Natural killer cell (primary cell): ENCODE results near the gene OR6C2. TPM values are rescaled to one million over a fixed set of nuclear protein-coding genes. Genes with fewer than 3 reads are reported as not detected.
"Not testable (repeated sequence)": the region's sequence is repeated elsewhere in the genome, so short reads cannot be mapped to it uniquely, and the experiment has no call there.

ENCODE experiments used
- ATAC-seq, 3 donors: fragments of 150-1000 bp in 2 of 3; fragments of 200-7000 bp in 1 of 3; cut with Tn5 transposase; 1 replicate in 1 of 3; 2 replicates in 2 of 3; pipeline ENCODE4 v1.10.0; 2021; ENCODE audit warnings: mild to moderate bottlenecking in 2 of 3, moderate library complexity in 2 of 3
- DNase-seq, 2 donors: peaks; one replicate each; pipeline versions ENCODE4 v3.0.0 to v3.0.0-alpha.2; 2013 to 2021; ENCODE audit warnings: mixed read lengths in 1 of 2
- H3K27ac ChIP-seq: one replicate; pipeline ENCODE4 v1.5.1; 2013; ENCODE audit warnings: mild to moderate bottlenecking, low read length
- H3K27me3 ChIP-seq: one replicate; pipeline ENCODE4 v1.6.1; 2013; ENCODE audit warnings: low read length; ENCODE audit not compliant: control insufficient read depth, insufficient read depth
- H3K36me3 ChIP-seq: one replicate; pipeline ENCODE4 v1.6.1; 2013; ENCODE audit warnings: low read length; ENCODE audit not compliant: control insufficient read depth, insufficient read depth
- H3K4me1 ChIP-seq: one replicate; pipeline ENCODE4 v1.6.1; 2013; ENCODE audit warnings: low read length; ENCODE audit not compliant: control insufficient read depth, insufficient read depth
- H3K4me3 ChIP-seq: one replicate; pipeline ENCODE4 v1.5.1; 2013; ENCODE audit warnings: low read length
- H3K9me3 ChIP-seq: one replicate; pipeline ENCODE4 v1.6.1; 2013; ENCODE audit warnings: low read length; ENCODE audit not compliant: control insufficient read depth, insufficient read depth
- H3K27ac Mint-ChIP-seq, 2 donors: one replicate each; pipeline ENCODE4 v1.8.0; 2022; ENCODE audit warnings: mild to moderate bottlenecking in 2 of 2, mixed read lengths in 2 of 2, moderate library complexity in 1 of 2
- H3K27me3 Mint-ChIP-seq, 2 donors: one replicate each; pipeline ENCODE4 v1.8.0; 2022; ENCODE audit warnings: low read depth in 2 of 2, mixed read lengths in 2 of 2
- H3K36me3 Mint-ChIP-seq: one replicate; pipeline ENCODE4 v1.8.0; 2022; ENCODE audit warnings: mixed read lengths
- H3K4me1 Mint-ChIP-seq, 2 donors: one replicate each; pipeline ENCODE4 v1.8.0; 2022; ENCODE audit warnings: mixed read lengths in 2 of 2
- H3K4me3 Mint-ChIP-seq: one replicate; pipeline ENCODE4 v1.8.0; 2022; ENCODE audit warnings: mild to moderate bottlenecking, moderate library complexity, mixed read lengths
- H3K9me3 Mint-ChIP-seq, 2 donors: one replicate each; pipeline ENCODE4 v1.8.0; 2022; ENCODE audit warnings: mixed read lengths in 2 of 2
- CTCF ChIP-seq: fragments of 200-600 bp; IDR thresholded peaks from one replicate; pipeline ENCODE4 v1.8.0; 2022; ENCODE audit warnings: antibody characterized with exemption
- WGBS: methylation state at CpG from one replicate; pipeline ENCODE4 v1.1.7; 2013; ENCODE audit warnings: missing lambda C conversion rate; ENCODE audit not compliant: insufficient coverage; 5-methylcytosine and 5-hydroxymethylcytosine counted together
- intact Hi-C: fragments of 100-400 bp; cut with micrococcal nuclease; formaldehyde crosslinking; loops from one replicate; pipeline ENCODE4 v1.14.2; 2022
- total RNA-seq, 4 donors: library from RNA; stranded (reverse); fragments of 120-200 nt in 1 of 4; gene quantifications; one replicate each; pipeline versions ENCODE4 v1.2.3 to v1.2.4, GENCODE V29; 2013 to 2022

The OR6C2 gene
- total RNA-seq, 3 donors from 2014 or later (not counting 1 experiment from before 2014, with no cell fraction given) = not detected

- H3K4me3 Mint-ChIP-seq, H3K36me3 ChIP-seq, H3K4me1 ChIP-seq, H3K36me3 Mint-ChIP-seq, DNase-seq, H3K27ac ChIP-seq, H3K4me1 Mint-ChIP-seq, H3K4me3 ChIP-seq, H3K9me3 Mint-ChIP-seq, H3K27ac Mint-ChIP-seq, H3K27me3 ChIP-seq, H3K9me3 ChIP-seq, ATAC-seq, intact Hi-C loops: not testable (repeated sequence)
- peaks cover 7 to 25% of the 10 kb centered on the region in 2 donors for H3K27me3 Mint-ChIP-seq
- WGBS = 60% methylated on average over 2 of the region's 13 CpGs
These were observed 40.4 kb downstream of the OR6C2 start for GRCh38 chr12:55484284-55484683.

GRCh38 chr12:55492078-55492477 is 48.2 kb downstream of the OR6C2 start, which contains the start of gene OR6C68:
Gene OR6C68, plus strand, starts transcription at chr12:55492378. Its CDS starts 0 bp downstream, at chr12:55492378.
- H3K9me3 ChIP-seq = no peaks in the 10 kb centered on the region
- WGBS = no CpG with 5 or more reads among the region's 2 CpGs
- no peak for TF ChIP-seq CTCF
- H3K9me3 Mint-ChIP-seq = no peaks in the 10 kb centered on the region
- H3K27me3 ChIP-seq = no peaks in the 10 kb centered on the region
- intact Hi-C loops = no loop called here
- no peak for DNase-seq
- H3K36me3 Mint-ChIP-seq = no peaks in the 10 kb centered on the region
- no peak within 1 kb of the TSS for H3K4me3 ChIP-seq
- H3K4me1 ChIP-seq = no peaks in the 10 kb centered on the region
- peaks cover 7 to 33% of the 10 kb centered on the region in 2 donors for H3K27me3 Mint-ChIP-seq
- H3K4me3 Mint-ChIP-seq = no peak within 1 kb of the TSS
- H3K4me1 Mint-ChIP-seq = no peaks in the 10 kb centered on the region
- no peaks in the 10 kb centered on the region for H3K36me3 ChIP-seq
- no peak within 1 kb of the TSS for H3K27ac Mint-ChIP-seq
- H3K27ac ChIP-seq = no peak within 1 kb of the TSS
- ATAC-seq = no peak

GRCh38 chr12:55495490-55495889 is 51.6 kb downstream of the OR6C2 start:
- intact Hi-C loops = no loop called here
- H3K27ac Mint-ChIP-seq = no peak overlapping the region
- no peaks in the 10 kb centered on the region for H3K36me3 ChIP-seq
- no peak for TF ChIP-seq CTCF
- H3K4me1 Mint-ChIP-seq = no peaks in the 10 kb centered on the region
- no peaks in the 10 kb centered on the region for H3K36me3 Mint-ChIP-seq
- H3K9me3 Mint-ChIP-seq = no peaks in the 10 kb centered on the region
- no peak overlapping the region for H3K27ac ChIP-seq
- peaks cover 3% of the 10 kb centered on the region for H3K27me3 ChIP-seq
- peaks cover 10 to 43% of the 10 kb centered on the region in 2 donors for H3K27me3 Mint-ChIP-seq
- no peak for DNase-seq
- no peak overlapping the region for H3K4me3 ChIP-seq
- no peaks in the 10 kb centered on the region for H3K4me1 ChIP-seq
- WGBS = 87% methylated on average over 5 of the region's 5 CpGs
- H3K4me3 Mint-ChIP-seq = no peak overlapping the region
- no peaks in the 10 kb centered on the region for H3K9me3 ChIP-seq
- ATAC-seq = no peak

- H3K27me3 Mint-ChIP-seq = peaks cover 12 to 37% of the 10 kb centered on the region in 2 donors
- H3K4me3 Mint-ChIP-seq = no peak overlapping the region
- no peaks in the 10 kb centered on the region for H3K36me3 Mint-ChIP-seq
- 87% methylated on average over 4 of the region's 4 CpGs for WGBS
- Histone ChIP-seq H3K9me3 (no peaks in the 10 kb centered on the region), H3K4me1 (no peaks in the 10 kb centered on the region), H3K27me3 (peaks cover 3% of the 10 kb centered on the region), H3K36me3 (no peaks in the 10 kb centered on the region), H3K4me3 (no peak overlapping the region), H3K27ac (no peak overlapping the region)
- ATAC-seq (no peak), DNase-seq (no peak)
- H3K4me1 Mint-ChIP-seq = no peaks in the 10 kb centered on the region
- H3K27ac Mint-ChIP-seq = no peak overlapping the region
- no peaks in the 10 kb centered on the region for H3K9me3 Mint-ChIP-seq
- intact Hi-C loops = no loop called here
- TF ChIP-seq CTCF = no peak
These were observed 55.4 kb downstream of the OR6C2 start for GRCh38 chr12:55499231-55499630.
